Esophagus muscularis mucosa (tissue), 4 donors: Measurements from ENCODE around the gene RNF144B. TPM values are rescaled to one million over a fixed set of nuclear protein-coding genes. Genes with fewer than 3 reads are reported as not detected.

ENCODE experiments used
- DNase-seq: peaks from one replicate; pipeline ENCODE4 v3.0.0-alpha.2; 2017; ENCODE audit errors: extremely low spot score
- H3K27ac ChIP-seq, 4 donors: fragments of 200-600 bp; sonication (generic); replicated peaks in 1 of 4; 1 replicate in 3 of 4; 2 replicates in 1 of 4; pipeline ENCODE4 v1.5.1; 2016 to 2019; ENCODE audit warnings: mild to moderate bottlenecking in 1 of 4
- H3K27me3 ChIP-seq, 4 donors: fragments of 200-600 bp; sonication (generic); one replicate each; pipeline versions ENCODE4 v1.5.1 to v1.6.0; 2016 to 2019
- H3K36me3 ChIP-seq, 4 donors: fragments of 200-600 bp; sonication (generic); one replicate each; pipeline ENCODE4 v1.5.1; 2016 to 2019
- H3K4me1 ChIP-seq, 4 donors: fragments of 200-600 bp; sonication (generic); one replicate each; pipeline ENCODE4 v1.5.1; 2016 to 2019
- H3K4me3 ChIP-seq, 4 donors: fragments of 200-600 bp; sonication (generic); 1 replicate in 2 of 4; 2 replicates in 2 of 4; pipeline ENCODE4 v1.5.1; 2016 to 2019; ENCODE audit warnings: mild to moderate bottlenecking in 4 of 4, moderate library complexity in 1 of 4
- H3K9me3 ChIP-seq, 4 donors: fragments of 200-600 bp; sonication (generic); 1 replicate in 3 of 4; 2 replicates in 1 of 4; pipeline ENCODE4 v1.5.1; 2016 to 2019
- CTCF ChIP-seq, 3 experiments: fragments of 200-600 bp in 2 of 3; fragments of 450-650 bp in 1 of 3; sonication (generic) in 2 of 3; IDR thresholded peaks; one replicate each; pipeline ENCODE4 v1.5.1; 2017 to 2019; ENCODE audit warnings: antibody characterized with exemption in 3 of 3, mild to moderate bottlenecking in 2 of 3, moderate library complexity in 1 of 3
- EP300 ChIP-seq: sonication (generic); formaldehyde crosslinking; IDR thresholded peaks from one replicate; pipeline ENCODE4 v1.6.1; 2017; ENCODE audit warnings: antibody characterized with exemption
- POLR2A ChIP-seq: fragments of 450-650 bp; IDR thresholded peaks from one replicate; pipeline ENCODE4 v1.6.1; 2017; ENCODE audit warnings: antibody characterized with exemption, moderate library complexity, mild to moderate bottlenecking, low read depth
- POLR2AphosphoS5 ChIP-seq, 2 donors: sonication (generic); formaldehyde crosslinking; IDR thresholded peaks; one replicate each; pipeline ENCODE4 v1.6.1; 2017; ENCODE audit warnings: antibody characterized with exemption in 2 of 2
- WGBS: methylation state at CpG from one replicate; pipeline ENCODE4 v1.1.5; 2018; 5-methylcytosine and 5-hydroxymethylcytosine counted together
- intact Hi-C: fragments of 100-400 bp; cut with DNase I; formaldehyde crosslinking; loops from one replicate; pipeline ENCODE4 v1.15.1; 2023
- total RNA-seq, 4 donors: library from RNA; depleted of rRNA; stranded (reverse); fragments of >200 nt; gene quantifications; one replicate each; pipeline versions ENCODE4 v1.1.0 to v1.2.1, GENCODE V29; 2016

Gene RNF144B
- total RNA-seq, 4 donors from 2014 or later: 6.6 to 20.0 (median 12.1) TPM

GRCh38 chr6:18463429-18463828 is 76.3 kb downstream of the RNF144B start:
- H3K9me3 ChIP-seq: no peaks in the 10 kb centered on the region
- H3K36me3 ChIP-seq: peaks cover 0 to 57% (median 24%) of the 10 kb centered on the region in 4 donors
- no peaks in the 10 kb centered on the region for H3K4me1 ChIP-seq
- DNase-seq: no peak
- no peak overlapping the region for H3K4me3 ChIP-seq
- 87% methylated on average over 3 of the region's 3 CpGs for WGBS
- intact Hi-C loops: no loop called here
- H3K27ac ChIP-seq: no peak overlapping the region
- no peaks in the 10 kb centered on the region for H3K27me3 ChIP-seq
- no peak for TF ChIP-seq POLR2A
- TF ChIP-seq EP300: no peak
- no peak for TF ChIP-seq POLR2AphosphoS5 (IDR thresholded peaks at IDR 0.05)
- no peak for TF ChIP-seq CTCF (IDR thresholded peaks at IDR 0.05)

GRCh38 chr6:18464176-18464575 is 77.0 kb downstream of the RNF144B start:
- Histone ChIP-seq H3K27ac (no peak overlapping the region), H3K4me3 (no peak overlapping the region), H3K27me3 (no peaks in the 10 kb centered on the region), H3K9me3 (no peaks in the 10 kb centered on the region), H3K4me1 (no peaks in the 10 kb centered on the region), H3K36me3 (peaks cover 0 to 57% (median 24%) of the 10 kb centered on the region in 4 donors)
- no peak for TF ChIP-seq POLR2AphosphoS5 (IDR thresholded peaks at IDR 0.05)
- no peak for TF ChIP-seq POLR2A
- no peak for TF ChIP-seq CTCF (IDR thresholded peaks at IDR 0.05)
- TF ChIP-seq EP300: no peak
- DNase-seq: no peak
- WGBS: 100% methylated on average over 2 of the region's 2 CpGs
- intact Hi-C loops: no loop called here

- no peak for DNase-seq
- WGBS: 90% methylated on average over 5 of the region's 5 CpGs
- no peak overlapping the region for H3K27ac ChIP-seq
- peaks cover 0 to 48% (median 17%) of the 10 kb centered on the region in 4 donors for H3K36me3 ChIP-seq
- no peaks in the 10 kb centered on the region for H3K9me3 ChIP-seq
- intact Hi-C loops: no loop called here
- no peak overlapping the region for H3K4me3 ChIP-seq
- H3K4me1 ChIP-seq: no peaks in the 10 kb centered on the region
- no peaks in the 10 kb centered on the region for H3K27me3 ChIP-seq
- TF ChIP-seq POLR2A (no peak), POLR2AphosphoS5 (IDR thresholded peaks at IDR 0.05) (no peak), CTCF (IDR thresholded peaks at IDR 0.05) (no peak), EP300 (no peak)
Measured at GRCh38 chr6:18465410-18466154, 78.4 kb downstream of the RNF144B start.

GRCh38 chr6:18467741-18468502 is 80.8 kb downstream of the RNF144B start:
- Histone ChIP-seq H3K4me3 (no peak overlapping the region), H3K27ac (no peak overlapping the region), H3K9me3 (no peaks in the 10 kb centered on the region), H3K27me3 (no peaks in the 10 kb centered on the region), H3K4me1 (no peaks in the 10 kb centered on the region), H3K36me3 (peaks cover 0 to 43% (median 17%) of the 10 kb centered on the region in 4 donors)
- WGBS: 76% methylated on average over 5 of the region's 5 CpGs
- TF ChIP-seq POLR2A (no peak), CTCF (IDR thresholded peaks at IDR 0.05) (no peak), POLR2AphosphoS5 (IDR thresholded peaks at IDR 0.05) (no peak), EP300 (no peak)
- DNase-seq: peak; percentile 53
- intact Hi-C loops: no loop called here
